T follicular helper cell (primary cell): ENCODE results near the gene USH1C.

ENCODE experiments used
- DNase-seq: peaks from one replicate; pipeline ENCODE4 v3.0.0-alpha.2; 2020; ENCODE audit warnings: low read depth

The USH1C gene

DNA sequence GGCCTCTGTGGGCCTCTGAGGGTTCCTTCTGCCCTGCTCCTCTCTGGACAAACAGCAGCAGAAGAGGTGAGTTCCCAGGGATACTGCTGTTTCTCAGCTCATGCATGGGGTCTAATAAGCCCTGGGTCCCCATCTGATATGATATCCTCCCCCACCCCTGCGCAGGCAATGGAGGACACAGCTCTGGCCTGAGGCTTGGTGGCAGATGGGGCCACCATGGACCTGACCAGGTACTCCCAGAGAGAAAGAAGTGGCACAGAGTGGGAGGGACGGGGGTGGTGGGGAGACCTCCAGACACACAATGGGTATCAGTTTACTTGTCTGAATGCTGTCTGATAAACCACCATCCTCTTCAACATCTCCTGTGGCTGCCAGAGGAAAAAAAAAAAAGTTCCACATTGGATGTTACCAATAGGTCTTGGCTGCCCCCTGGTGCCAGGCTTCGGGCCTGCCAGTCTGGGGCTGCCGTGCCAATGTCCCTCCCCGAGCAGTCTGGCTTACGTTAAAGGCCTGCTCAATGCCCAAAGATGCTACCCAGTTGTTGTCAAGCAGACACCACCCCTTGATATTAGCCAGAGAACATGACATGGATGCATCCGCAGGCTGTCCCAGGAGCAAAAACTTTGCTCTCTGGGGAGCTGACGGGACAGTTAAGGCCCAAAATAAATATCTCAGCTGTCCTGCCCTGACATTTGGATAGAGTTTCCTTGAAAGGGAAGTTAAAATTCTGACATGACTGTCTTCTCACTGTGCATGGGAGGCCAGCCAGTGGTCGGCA is 39.7 kb downstream of the USH1C start:
- DNase-seq, result peak; percentile 70

DNA sequence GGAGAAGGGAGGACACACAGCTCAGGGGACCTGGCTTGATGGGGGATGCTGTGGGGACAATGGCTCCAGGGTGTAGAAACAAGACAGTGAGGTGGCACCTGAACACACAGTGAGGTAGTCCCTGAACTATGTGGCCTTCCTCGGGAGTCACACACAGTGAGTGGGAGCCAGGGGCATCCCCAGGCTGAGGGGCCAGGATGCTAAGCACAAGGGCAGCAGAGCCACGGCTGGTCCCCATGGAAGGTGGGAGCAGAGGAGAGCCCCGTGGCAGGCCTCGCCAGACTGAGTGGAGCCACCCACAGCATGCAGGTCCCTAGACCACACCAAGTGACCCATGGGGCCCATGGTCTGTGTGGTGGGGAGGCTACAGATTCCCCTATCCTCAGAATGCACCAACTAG is 41.6 kb downstream of the USH1C start:
- DNase-seq, result no peak

- no peak for DNase-seq
These were observed 43.5 kb downstream of the USH1C start for GRCh38 chr11:17500673-17501072.

GRCh38 chr11:17498475-17498874 is 45.7 kb downstream of the USH1C start:
- no peak for DNase-seq

GRCh38 chr11:17498058-17498457 is 46.2 kb downstream of the USH1C start:
- no peak for DNase-seq

DNA sequence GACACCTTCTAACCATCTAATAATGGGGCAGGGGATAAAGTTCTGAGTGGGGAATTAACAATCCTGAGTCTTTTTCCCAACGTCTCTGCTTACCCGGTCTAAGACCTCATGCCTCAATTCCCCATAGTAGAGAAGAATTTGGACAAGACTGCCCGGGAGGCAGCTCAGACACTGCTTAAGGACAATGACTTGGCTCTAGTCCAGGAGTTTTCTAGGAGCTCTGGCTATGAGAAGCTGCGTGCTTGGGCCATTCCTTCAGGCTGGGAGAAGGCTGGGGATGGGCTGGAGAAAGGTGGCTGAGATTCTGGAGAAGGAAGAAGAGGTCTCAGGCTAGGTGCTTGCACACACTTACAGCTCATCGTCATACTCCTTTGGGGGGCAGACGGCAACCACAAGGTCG is 47.8 kb downstream of the USH1C start:
- DNase-seq, result no peak

DNA sequence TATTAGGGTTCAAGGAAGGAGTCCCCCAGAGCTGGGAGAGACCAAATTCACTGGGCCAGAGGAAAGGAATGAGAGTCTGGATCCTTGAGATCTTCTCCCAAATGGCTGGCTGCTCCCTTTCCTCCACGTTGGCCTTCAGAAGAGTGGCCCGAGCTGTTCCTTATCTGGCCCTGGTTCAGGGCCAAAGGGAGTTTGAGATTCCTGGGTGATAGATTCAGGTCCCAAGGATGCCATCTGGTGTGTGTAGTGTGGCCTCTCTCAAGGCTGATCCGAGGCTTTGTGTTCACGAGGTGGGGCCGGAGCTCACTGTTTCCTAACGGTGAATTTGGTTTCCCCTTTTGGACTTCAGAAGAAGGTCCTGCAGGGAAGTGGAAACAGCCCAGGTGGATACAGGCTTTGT is 50.2 kb downstream of the USH1C start:
- DNase-seq, result no peak

- no peak for DNase-seq
These were observed 53.3 kb downstream of the USH1C start for GRCh38 chr11:17490938-17491337.

DNA sequence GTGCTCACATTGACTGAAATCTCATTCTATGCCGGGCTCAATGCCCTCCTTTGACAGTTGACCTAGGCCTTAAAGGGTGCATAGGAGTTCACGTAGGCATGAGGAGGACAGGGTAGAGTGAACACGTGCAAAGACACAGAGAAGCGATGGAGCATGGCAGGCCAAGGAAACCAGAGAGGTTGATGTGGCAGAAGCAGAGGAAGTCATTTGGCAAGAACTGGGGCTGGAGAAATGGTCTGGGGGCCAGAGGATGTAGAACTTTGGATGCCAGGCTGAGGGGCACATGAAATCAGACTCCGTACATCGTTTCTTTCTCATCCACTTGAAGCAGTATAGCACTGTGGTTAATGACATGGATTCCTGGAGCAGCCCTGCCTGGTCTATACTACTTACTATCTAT is 54.0 kb downstream of the USH1C start:
- DNase-seq, result no peak

DNA sequence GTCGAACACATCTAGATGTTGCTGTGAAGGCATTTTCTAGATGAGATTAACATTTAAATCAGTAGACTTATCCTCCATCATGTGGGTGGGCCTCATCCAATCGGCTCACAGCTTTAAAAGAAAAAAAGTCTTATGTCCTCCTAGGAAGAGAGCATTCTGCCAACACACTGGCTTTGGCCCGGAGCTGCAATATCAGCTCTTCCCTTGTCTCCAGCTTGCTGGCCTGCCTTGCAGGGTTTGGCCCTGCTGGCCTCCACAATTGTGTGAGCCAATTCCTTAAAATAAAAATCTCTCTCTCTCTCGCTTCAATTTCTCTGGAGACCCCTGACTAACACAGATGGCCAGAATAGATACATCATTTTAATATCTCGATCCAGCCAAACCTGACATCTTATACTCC is 54.5 kb downstream of the USH1C start:
- no peak for DNase-seq

- no peak for DNase-seq
These were observed 55.7 kb downstream of the USH1C start for GRCh38 chr11:17488563-17488962.

DNA sequence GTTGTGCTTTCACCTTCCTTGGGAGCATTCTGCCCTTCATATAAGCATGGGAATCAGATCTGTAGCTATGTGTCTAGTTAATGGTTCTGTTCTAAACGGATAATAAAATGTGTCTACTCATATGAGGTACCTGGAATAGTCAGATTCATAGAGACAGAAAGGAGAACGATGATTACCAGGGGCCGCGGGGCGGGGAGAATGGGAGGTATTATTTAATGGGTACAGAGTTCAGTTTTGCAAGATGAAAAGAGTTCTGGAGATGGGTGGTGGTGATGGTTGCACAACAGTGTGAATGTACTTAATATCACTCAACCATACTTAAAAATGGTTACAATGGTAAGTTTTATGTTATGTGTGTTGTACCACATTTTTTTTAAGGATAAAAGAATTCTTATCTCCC is 57.6 kb downstream of the USH1C start:
- DNase-seq, result no peak

DNA sequence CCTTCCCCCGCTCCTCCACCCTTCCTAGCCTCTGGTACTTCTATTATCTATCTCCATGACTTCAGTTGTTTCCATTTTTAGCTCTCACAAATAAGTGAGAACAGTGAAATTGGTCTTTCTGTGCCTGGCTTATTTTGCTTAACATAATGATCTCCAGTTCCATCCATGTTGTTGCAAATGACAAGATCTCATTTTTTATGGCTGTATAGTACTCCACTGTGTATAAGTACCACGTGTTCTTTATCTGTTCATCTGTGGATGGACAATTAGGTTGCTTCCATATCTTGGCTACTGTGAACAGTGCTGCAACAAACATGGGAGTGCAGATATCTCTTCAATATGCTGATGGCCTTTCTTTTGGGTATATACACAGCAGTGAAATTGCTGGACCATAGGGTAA is 60.7 kb downstream of the USH1C start:
- no peak for DNase-seq

GRCh38 chr11:17481905-17482304 is 62.3 kb downstream of the USH1C start:
- no peak for DNase-seq

DNA sequence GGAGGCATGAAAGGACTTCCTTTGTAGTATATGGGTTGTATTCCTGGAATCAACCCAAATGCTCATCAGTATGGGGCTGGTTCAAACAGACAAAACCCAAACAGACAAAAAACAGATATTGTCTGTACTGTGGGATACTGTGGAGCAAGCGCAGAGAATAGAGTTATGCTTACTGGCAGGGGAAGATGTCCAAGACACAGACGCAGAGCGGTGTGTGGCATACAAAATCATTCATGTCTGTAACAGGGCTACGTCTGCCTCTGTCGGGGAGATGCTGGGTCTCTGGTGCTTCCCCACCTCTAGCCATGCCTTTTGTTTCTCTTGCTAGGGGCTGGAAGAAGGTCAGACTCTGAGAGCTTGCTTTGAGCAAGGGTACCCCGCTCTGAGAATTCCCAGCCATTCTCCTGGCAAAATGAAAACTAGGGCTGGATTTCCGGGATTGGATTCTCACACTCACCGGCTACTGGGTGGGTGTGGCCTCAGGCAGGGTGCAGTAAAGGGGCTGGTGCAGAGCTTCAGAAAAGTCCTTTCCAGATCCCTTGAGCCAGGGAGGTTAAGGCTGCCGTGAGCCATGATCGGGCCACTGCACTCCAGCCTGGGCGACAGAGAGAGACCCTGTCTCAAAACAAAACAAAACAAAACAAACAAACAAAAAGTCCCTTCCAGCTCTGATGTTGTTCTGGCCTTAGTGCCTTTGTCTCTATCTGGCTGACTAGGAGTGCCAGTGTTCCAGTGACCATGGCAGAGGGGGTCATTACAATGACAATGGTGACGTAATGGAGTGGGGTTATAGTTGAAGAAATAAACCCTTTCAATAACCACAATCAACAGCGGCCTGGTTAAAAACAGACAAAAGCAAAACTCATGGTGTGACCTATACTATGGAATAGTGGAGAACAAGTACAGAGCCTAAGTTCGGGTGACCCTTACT is 64.7 kb downstream of the USH1C start:
- DNase-seq, result no peak

DNA sequence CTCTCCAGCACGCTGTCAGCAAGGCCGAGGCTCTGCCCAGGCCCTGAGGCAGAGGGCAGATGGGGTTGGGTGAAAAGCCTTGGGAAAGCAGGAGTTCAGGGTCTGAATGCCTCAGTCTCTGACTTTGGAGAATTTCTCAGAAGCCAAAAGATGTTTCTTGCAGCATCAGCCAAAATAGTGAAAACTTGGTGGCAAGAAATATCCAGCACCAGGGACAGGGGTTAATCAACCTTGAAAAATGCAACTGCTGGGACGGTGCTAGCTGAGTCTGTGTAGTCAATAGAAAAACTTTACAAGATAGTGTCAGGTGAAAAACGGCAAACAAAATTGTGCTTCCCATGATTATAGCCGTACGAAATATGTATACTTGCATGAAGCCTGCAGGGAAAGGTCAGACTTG is 66.1 kb downstream of the USH1C start:
- no peak for DNase-seq

DNA sequence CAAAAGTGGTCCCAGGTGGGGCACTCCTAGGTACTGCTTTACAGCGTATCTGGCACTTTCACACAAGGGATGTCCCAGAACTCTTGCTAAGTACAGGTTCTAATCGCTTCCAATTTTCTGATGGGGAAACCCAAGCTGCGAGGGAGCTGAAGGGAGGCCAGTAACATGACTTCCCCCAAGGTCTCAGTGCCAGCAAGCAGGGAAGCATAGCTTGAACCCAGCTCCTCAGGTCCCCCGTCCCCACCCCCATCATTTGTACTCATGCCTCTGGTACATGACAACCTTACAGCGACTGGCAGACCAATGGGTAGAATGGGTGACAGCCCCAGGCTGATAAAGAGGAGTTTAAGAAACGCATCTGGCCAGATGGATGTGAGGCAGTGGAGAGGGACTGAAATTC is 66.9 kb downstream of the USH1C start:
- DNase-seq, result no peak

GRCh38 chr11:17477084-17477333 is 67.2 kb downstream of the USH1C start:
- no peak for DNase-seq

DNA sequence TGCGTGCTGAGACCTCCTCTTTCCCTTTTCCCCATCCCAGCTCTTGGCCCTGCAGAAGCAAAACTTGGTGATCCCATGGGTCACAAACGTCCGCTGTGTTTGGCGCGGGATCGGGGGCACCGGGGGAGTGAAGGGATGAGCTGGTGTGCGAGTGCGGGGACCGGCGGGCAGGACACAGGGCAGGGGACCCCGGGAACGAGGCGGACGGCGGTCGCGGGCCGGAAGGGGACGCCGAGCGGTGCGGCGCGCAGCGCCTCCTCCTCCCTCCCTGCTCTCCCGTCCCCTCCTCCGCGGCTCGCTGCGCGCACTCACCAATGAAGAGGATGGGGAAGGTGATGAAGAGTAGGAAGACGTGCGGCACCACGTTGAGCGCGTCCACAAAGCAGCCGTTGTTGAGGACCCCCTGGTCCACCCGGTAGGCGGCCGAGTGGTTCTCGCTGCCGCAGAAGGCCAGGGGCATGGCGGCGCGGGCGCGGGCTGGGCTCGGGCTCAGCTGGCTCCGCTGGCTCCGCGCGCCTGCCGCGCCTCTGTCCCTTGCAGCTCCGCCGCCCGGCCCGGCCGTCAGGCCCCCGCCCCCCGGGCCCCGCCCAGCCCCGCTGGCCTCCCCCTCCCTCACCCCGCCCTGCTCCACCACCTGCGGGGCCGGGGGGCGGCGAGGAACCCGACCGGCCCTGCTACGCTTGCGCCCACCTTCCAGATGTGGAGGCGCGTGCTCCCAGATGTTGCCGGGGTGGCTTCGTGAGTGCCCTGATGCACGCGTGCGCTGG is 67.7 kb downstream of the USH1C start, which contains the start of gene ABCC8:
Gene ABCC8, minus strand, starts transcription at position 529 of the 767 bp plus-strand sequence. Its CDS starts 69 bp downstream, at position 460.
- DNase-seq, result no peak

DNA sequence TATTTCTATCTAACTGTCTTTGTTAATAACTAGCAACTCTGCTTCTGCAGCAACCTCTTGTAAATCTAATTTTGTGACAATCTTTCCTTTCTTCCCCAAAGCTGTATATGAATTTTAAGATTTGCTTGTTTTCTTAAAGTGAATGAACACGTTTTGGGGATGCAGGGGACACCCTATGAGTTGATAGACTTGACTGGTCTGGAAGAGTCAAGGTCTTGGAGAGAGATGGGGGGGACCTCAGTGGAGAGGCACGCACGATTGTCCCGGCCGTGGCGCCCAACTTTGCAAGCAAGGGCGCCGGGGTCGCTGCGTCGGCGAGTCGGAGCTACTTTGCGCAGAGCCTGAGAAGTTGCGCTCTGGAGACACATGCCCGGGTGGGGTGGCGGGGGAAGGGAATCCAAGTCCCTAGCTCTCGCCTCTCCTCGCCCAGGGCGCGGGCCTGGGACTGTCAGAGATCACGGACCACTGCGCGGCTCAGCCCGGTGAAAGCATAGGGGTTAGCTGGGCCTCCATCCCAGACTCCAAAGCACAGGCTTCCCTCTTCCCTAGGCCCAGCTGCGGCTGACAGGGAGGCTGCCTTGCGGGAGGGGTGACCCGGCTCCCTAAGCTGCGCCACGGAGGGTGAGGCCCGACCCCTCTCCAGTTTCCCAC is 68.4 kb downstream of the USH1C start:
- DNase-seq, result no peak

DNA sequence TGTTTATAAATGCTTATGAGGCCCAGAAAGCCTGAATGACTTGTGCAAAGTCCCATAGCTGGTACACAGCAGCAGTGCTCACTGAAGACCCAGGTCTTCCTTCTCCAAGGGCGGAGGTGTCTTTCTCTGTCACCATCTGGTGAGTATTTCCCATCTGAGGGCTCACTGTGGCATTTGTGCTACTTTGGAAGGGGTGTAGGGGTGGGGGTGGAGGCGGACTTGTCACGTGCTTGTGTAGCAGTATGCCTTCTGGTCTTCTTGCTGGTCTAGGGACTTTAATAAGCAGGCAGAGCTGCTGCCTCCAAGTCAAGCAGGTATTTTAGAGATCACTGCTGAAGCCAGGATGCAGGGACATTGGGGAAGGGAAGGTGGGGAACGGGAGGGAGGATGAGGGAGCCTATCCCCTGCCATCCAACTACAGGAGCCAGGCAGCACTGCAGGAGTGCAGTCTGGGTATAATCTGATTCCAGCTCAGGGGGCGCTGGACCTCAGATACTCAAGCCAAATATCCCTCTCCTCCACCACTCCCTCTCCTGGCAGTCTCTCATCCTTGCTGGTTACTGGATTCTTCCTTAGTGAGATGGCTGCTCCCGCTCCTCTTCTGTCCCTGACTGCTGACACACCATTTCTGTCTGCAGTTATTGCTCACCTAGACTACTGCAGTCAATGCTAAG is 71.0 kb downstream of the USH1C start:
- DNase-seq, result no peak

GRCh38 chr11:17472467-17472866 is 71.7 kb downstream of the USH1C start:
- no peak for DNase-seq
